Peyer's patch (tissue), 4 donors: ENCODE results near the gene OSTN.

Source experiments
- POLR2A ChIP-seq, 2 donors: fragments of 450-650 bp; IDR thresholded peaks; one replicate each; pipeline ENCODE4 v1.5.1; 2017; ENCODE audit warnings: antibody characterized with exemption in 2 of 2, mild to moderate bottlenecking in 2 of 2, moderate library complexity in 2 of 2
- TF ChIP-seq, protein P1 (sequence below), 6 experiments: fragments of 450-650 bp in 4 of 6; fragments of 200-600 bp in 2 of 6; sonication (generic) in 1 of 6; IDR thresholded peaks; one replicate each; pipeline ENCODE4 v1.5.1; 2017 to 2019; ENCODE audit warnings: antibody characterized with exemption in 6 of 6, mild to moderate bottlenecking in 3 of 6, moderate library complexity in 1 of 6

DNA sequence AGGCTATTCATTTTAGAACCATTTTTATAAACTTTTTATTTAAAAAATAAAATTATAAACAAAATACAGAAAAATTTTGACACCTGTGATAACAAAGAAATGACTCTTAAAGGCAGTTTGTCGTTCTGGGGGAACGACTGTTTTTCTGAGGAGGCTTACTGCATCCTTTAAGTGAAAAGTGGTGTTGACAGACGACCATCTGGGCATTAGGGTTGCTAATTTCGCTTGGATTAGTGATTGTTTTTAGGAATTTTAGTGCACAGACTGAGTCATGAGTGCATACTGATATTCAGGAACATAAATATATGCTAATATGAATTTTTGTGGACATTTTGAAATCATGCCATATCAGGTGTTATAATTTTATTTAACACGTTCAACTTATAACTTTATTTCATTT, 28.5 kb downstream of the OSTN start:
- TF ChIP-seq, protein P1, sequence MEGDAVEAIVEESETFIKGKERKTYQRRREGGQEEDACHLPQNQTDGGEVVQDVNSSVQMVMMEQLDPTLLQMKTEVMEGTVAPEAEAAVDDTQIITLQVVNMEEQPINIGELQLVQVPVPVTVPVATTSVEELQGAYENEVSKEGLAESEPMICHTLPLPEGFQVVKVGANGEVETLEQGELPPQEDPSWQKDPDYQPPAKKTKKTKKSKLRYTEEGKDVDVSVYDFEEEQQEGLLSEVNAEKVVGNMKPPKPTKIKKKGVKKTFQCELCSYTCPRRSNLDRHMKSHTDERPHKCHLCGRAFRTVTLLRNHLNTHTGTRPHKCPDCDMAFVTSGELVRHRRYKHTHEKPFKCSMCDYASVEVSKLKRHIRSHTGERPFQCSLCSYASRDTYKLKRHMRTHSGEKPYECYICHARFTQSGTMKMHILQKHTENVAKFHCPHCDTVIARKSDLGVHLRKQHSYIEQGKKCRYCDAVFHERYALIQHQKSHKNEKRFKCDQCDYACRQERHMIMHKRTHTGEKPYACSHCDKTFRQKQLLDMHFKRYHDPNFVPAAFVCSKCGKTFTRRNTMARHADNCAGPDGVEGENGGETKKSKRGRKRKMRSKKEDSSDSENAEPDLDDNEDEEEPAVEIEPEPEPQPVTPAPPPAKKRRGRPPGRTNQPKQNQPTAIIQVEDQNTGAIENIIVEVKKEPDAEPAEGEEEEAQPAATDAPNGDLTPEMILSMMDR (IDR thresholded peaks at IDR 0.05) = no peak
- no peak for TF ChIP-seq POLR2A (IDR thresholded peaks at IDR 0.05)
